Fibroblast of the conjunctiva (primary cell): ENCODE measurements around the gene RAD1.
"Not testable (repeated sequence)": the region's sequence is repeated elsewhere in the genome, so short reads cannot be mapped to it uniquely, and the experiment has no call there.

Experiments used
- DNase-seq: peaks from one replicate; pipeline ENCODE4 v3.0.0-alpha.2; 2010; ENCODE audit warnings: low read depth

The RAD1 gene

GRCh38 chr5:34915139-34915855 is at the start of gene RAD1, which contains the start of gene BRIX1:
RAD1 (minus strand) TSS chr5:34915504; CDS start chr5:34914892, 612 bp downstream.
BRIX1 (plus strand) TSS chr5:34915711; CDS start chr5:34915739, 28 bp downstream.
- peak; percentile 92 for DNase-seq

- no peak for DNase-seq
Observed at GRCh38 chr5:34959323-34959722, 44.0 kb upstream of the RAD1 start.

GRCh38 chr5:34957857-34958690 is 42.8 kb upstream of the RAD1 start:
- DNase-seq: peak; percentile 5

DNA sequence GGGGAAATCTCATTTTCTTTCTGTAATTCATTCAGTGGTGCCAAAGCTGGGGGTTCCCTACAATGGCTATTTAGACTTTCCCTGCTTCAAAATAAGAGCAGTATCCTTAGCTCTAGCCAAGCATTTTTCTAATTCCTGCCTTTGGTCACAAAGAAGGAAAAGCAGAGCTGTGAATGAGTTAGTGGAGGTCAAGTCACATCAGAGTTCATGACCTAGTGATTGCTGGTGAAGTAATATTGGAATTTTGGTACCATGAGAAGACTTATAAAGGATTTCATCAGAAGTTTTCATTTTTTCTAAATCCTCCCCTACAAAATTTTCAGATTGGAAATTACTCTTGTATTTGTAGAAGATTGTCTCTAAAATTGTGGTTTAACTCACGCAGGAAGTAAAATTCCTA is 42.0 kb upstream of the RAD1 start:
- no peak for DNase-seq

DNA sequence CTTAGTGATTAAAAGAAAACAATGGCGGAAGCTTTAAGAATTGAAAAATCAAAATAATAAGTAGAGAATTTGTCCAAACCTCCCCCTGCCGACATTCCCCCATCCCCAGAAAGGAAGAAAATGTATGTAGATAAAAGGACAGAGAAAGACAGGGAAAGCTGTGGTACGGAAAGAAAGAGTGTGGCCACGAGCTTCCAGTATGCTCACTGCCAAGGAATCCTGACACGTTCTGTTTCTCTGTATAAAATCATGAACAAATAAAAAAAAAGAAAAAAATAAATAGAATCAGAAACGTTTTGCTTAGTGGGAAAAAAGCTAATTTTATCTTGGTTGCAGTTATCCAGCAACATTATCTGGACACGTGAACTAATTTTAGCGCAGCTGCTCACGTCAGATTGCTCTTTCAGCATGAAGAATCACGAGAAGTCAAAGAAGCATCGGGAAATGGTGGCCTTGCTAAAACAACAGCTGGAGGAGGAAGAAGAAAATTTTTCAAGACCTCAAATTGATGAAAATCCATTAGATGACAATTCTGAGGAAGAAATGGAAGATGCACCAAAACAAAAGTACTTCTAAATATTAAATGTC is 29.2 kb upstream of the RAD1 start:
- DNase-seq: no peak

- no peak for DNase-seq
Observed at GRCh38 chr5:34944044-34944443, 28.7 kb upstream of the RAD1 start.

DNA sequence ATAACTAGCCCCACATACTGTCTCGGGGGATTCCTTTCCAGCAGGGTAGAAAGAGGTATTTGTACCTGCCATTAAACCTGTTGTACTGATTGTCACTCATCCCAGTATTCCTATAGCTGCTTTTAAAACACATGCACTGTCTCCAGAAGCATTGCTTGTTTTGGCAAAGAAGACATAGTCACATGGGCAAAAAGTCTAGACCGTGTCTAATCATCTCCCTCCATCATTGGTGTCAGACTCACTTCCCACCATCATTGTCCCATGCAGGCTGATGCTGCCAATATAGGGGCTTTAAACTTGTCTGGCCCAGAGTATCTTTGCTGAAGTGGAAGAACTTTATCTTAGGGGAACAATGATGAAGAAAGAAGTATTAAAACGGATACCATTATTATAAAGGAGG is 26.6 kb upstream of the RAD1 start:
- DNase-seq: no peak

DNA sequence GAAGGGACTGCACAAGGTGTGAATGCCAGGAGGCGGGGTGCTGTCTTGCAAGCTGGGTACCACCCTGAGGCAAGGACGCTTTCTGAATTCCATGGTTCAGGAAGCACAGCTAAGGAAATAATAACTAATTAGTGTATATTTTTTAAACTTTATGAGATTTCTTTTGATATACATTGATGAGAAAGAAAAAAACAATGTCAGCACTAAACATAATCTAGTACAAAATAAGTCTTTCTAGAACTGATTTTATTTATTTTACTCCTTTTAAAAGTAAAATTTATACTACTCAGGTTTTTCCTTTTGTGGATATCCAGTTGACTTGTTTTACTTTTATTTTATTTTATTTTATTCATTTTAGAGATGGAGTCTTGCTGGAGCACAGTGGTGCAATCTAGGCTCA is 17.6 kb upstream of the RAD1 start:
- DNase-seq: no peak

- no peak for DNase-seq
Observed at GRCh38 chr5:34930870-34931269, 15.6 kb upstream of the RAD1 start.

DNA sequence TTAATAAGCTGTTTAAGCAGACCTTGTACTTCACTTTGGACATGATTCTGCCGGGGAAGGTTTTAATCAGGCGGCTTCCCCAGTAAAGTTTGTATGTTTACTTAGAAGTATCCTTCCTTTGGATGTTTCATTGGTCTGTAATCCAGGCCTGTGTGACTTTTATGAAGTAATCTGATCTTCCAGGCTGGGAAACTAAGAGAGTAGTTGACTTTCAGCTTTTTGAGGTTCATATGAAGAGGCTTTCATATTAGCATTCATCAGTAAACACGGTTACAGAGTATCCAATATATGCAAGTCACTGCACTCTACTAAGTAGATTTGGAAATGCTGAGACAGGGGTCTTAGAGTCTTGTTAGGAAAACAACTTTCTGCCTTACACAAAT is 15.1 kb upstream of the RAD1 start:
- no peak for DNase-seq

DNA sequence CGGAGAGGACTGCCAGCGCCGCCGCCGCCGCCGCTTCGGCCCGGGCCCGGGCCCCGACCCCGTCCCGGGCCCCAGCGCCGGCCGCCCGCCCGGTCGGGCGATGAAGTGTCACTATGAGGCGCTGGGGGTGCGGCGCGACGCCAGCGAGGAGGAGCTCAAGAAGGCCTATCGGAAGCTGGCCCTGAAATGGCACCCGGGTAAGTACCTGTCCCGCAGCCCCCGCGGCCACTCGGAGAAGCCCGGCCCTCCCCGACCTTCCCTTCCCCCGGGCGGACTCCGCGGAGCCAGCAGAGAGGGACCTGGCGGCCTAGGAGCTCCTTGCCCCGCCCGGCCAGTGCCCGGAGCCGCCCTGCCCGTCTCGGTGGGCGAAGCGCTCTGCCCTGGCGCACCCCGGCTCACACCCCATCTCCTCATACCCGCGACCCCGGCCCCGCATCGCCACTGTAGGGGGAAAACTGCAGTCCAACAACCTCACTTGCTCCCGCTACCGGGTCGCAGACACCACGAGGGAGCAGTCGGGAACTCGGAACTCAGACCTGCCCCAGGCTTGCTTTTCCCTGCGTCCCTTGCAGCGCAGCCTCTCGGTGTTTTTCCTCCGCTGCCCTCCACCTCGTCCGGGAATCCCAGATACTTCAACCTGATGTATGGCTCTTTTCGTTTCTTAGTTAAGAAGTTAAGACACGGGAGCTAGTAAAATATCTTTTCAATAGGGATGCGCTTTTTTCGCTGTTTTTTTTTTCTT is 14.6 kb upstream of the RAD1 start:
- DNase-seq: peak; percentile 60

DNA sequence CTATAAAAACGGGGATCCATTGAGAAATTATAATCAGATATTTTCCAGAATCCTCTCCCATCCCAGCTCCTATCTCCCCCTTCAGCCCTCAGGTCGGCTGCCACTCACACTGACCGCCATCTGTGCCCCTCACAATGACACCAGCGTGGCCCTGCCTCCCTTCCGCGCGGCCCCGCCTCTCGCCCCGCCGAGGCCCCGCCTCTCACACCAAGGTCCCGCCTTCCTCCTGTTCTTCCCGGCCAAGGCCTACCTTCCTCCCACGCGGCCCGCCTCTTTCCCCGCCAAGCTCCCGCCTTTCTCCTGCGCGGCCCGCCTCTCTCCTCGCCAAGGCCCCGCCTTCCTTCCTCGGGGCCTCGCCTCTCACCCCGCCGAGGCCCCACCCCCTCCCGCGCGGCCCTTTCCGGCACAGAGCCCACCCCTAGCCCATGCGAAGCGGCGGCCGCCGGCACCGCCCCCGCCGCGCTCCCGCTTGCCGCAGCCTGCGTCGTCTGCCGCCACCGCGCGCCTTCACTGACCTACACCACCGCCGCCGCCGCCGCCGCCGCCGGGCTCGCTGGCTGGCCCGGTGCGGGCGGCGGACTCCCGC is 13.9 kb upstream of the RAD1 start, which contains the start of gene DNAJC21:
Gene DNAJC21, plus strand, starts transcription at position 426 of the 586 bp plus-strand sequence. CDS start 261 bp downstream, outside the sequence.
- peak; percentile 92 for DNase-seq

DNA sequence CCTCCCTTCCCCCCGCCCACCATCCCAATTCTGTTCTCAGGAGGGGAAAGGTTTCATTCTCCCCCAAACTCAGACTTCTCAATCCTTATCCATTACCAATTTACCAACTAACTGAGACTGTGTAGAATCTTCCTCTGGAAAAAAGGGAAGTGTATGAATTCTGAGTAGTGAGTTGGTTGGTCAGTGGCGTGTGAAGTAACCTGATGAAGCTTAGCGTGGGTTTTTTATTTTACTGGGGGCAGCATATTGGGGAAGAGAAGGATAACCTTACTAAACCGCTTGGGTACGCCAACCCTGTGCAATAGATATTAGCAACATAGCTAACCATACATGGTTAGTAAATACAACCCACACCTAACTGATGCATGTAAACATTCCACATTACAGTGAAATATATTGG is 13.0 kb upstream of the RAD1 start:
- DNase-seq: no peak

- DNase-seq: no peak
Observed at GRCh38 chr5:34927785-34928184, 12.5 kb upstream of the RAD1 start.

GRCh38 chr5:34926318-34926888 is 11.1 kb upstream of the RAD1 start:
- no peak for DNase-seq

GRCh38 chr5:34924462-34924765 is 9.1 kb upstream of the RAD1 start:
- no peak for DNase-seq

- DNase-seq: no peak
Observed at GRCh38 chr5:34923694-34924461, 8.6 kb upstream of the RAD1 start.

GRCh38 chr5:34923256-34923655 is 8.0 kb upstream of the RAD1 start:
- DNase-seq: not testable (repeated sequence)

- no peak for DNase-seq
Observed at GRCh38 chr5:34919077-34919476, 3.8 kb upstream of the RAD1 start.

DNA sequence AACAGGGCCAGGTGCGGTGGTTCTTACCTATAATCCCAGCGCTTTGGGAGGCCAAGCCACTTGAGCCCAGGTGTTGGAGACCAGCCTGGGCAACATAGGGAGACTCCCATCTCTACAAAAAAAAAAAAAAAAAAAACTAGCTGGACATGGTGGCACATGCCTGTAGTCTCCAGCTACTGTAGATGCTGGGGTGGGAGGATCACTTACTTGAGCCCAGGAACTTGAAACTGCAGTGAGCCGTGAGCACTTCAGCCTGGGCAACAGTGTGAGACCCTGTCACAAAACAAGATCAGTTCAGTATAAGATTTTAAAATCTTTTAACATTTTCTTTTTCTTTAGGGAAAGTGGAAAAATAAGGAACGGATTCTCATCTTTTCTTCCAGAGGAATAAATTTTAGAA is 2.7 kb upstream of the RAD1 start:
- DNase-seq: no peak

DNA sequence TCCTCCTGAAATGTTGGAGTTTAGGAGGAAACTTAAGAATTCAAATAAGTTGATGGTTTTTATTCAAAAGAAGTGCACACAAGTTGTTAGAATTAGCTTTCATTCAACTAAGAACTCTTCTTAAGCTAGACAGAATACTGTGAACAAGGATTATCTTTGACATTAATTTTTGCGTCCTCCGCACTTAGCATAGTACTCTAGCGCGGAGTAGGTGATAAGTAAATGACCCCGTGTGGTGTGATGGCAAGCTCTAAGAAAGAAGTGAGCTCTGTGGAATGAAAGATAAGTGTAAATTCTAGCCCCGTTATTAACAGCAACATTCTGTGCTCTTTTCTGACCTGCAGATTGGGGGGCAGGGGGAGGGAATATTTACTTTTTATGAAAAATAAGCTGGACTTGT is 1.2 kb upstream of the RAD1 start:
- DNase-seq: no peak
